Tibial nerve (tissue), 4 donors: ENCODE results near the gene MSL2. TPM values are rescaled to one million over a fixed set of nuclear protein-coding genes. Genes with fewer than 3 reads are reported as not detected.

Experiments used
- DNase-seq, 2 donors: peaks; one replicate each; pipeline ENCODE4 v3.0.0-alpha.2; 2019; ENCODE audit warnings: low spot score in 2 of 2
- H3K27ac ChIP-seq, 4 donors: fragments of 200-600 bp; sonication (generic) in 3 of 4; one replicate each; pipeline ENCODE4 v1.5.1; 2017 to 2019; ENCODE audit warnings: mild to moderate bottlenecking in 1 of 4
- H3K27me3 ChIP-seq, 2 donors: fragments of 200-600 bp; sonication (generic) in 1 of 2; one replicate each; pipeline versions ENCODE4 v1.5.1 to v1.6.0; 2017 to 2019
- H3K36me3 ChIP-seq, 3 donors: fragments of 200-600 bp; sonication (generic); one replicate each; pipeline ENCODE4 v1.5.1; 2018 to 2019
- H3K4me1 ChIP-seq, 4 donors: fragments of 200-600 bp; sonication (generic) in 3 of 4; one replicate each; pipeline ENCODE4 v1.5.1; 2017 to 2019
- H3K4me3 ChIP-seq, 4 donors: fragments of 200-600 bp; sonication (generic) in 3 of 4; one replicate each; pipeline ENCODE4 v1.5.1; 2017 to 2019; ENCODE audit warnings: mild to moderate bottlenecking in 1 of 4, moderate library complexity in 1 of 4
- H3K9me3 ChIP-seq, 4 donors: fragments of 200-600 bp; sonication (generic) in 3 of 4; one replicate each; pipeline ENCODE4 v1.5.1; 2017 to 2019
- CTCF ChIP-seq, 5 experiments: fragments of 200-600 bp in 3 of 5; fragments of 450-650 bp in 2 of 5; sonication (generic) in 3 of 5; IDR thresholded peaks; one replicate each; pipeline ENCODE4 v1.5.1; 2016 to 2019; ENCODE audit warnings: antibody characterized with exemption in 5 of 5, mild to moderate bottlenecking in 3 of 5, moderate library complexity in 2 of 5
- EP300 ChIP-seq, 2 donors: sonication (generic); formaldehyde crosslinking; IDR thresholded peaks; one replicate each; pipeline ENCODE4 v1.6.1; 2017; ENCODE audit warnings: antibody characterized with exemption in 2 of 2, mild to moderate bottlenecking in 1 of 2
- POLR2A ChIP-seq, 2 donors: fragments of 450-650 bp; IDR thresholded peaks; one replicate each; pipeline ENCODE4 v1.6.1; 2017; ENCODE audit warnings: antibody characterized with exemption in 2 of 2, mild to moderate bottlenecking in 2 of 2, moderate library complexity in 2 of 2
- WGBS, 2 donors: methylation state at CpG; one replicate each; pipeline ENCODE4 v1.1.5; 2018; 5-methylcytosine and 5-hydroxymethylcytosine counted together
- total RNA-seq, 4 donors: library from RNA; depleted of rRNA; stranded (reverse); fragments of >200 nt; gene quantifications; one replicate each; pipeline ENCODE4 v1.1.0, GENCODE V29; 2016

Gene MSL2
- total RNA-seq, 4 donors from 2014 or later, result 19.8 to 53.4 (median 44.5) TPM

GRCh38 chr3:136184703-136185102 is 11.4 kb downstream of the MSL2 start:
- Histone ChIP-seq H3K36me3 (no peaks in the 10 kb centered on the region), H3K27ac (no peak overlapping the region), H3K4me1 (peaks cover 0 to 75% (median 49%) of the 10 kb centered on the region in 4 donors), H3K4me3 (no peak overlapping the region), H3K27me3 (no peaks in the 10 kb centered on the region), H3K9me3 (no peaks in the 10 kb centered on the region)
- TF ChIP-seq POLR2A (IDR thresholded peaks at IDR 0.05) (no peak), EP300 (IDR thresholded peaks at IDR 0.05) (peak in 1 of 2 donors; percentile 35), CTCF (IDR thresholded peaks at IDR 0.05) (no peak)
- WGBS, 2 donors, result 66 to 69% methylated on average over 2 of the region's 2 CpGs
- DNase-seq, result no peak

DNA sequence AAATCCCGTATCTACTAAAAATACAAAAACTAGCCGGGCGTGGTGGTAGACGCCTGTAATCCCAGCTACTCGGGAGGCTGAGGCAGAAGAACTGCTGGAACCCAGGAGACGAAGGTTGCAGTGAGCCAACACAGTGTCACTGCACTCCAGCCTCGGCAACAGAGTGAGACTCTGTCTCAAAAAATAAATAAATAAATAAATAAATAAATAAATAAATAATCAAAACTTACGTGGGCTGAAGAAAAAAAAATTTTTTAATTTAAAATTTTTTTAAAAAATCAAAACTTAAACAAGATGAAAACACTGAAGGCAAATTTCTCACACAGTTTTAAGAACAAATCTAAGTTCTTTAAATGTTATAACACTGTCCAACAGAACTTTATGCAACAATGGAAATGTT is 14.4 kb downstream of the MSL2 start:
- WGBS, 2 donors, result 87 to 92% methylated on average over 8 of the region's 8 CpGs
- Histone ChIP-seq H3K4me3 (no peak overlapping the region), H3K4me1 (peaks cover 0 to 72% (median 38%) of the 10 kb centered on the region in 4 donors)

GRCh38 chr3:136177876-136178275 is 18.3 kb downstream of the MSL2 start:
- H3K27me3 ChIP-seq, result no peaks in the 10 kb centered on the region
- H3K27ac ChIP-seq, result no peak overlapping the region
- H3K4me1 ChIP-seq, result peaks cover 0 to 74% (median 22%) of the 10 kb centered on the region in 4 donors
- WGBS, 2 donors, result 56 to 69% methylated on average over 4 of the region's 4 CpGs
- no peak for DNase-seq
- TF ChIP-seq EP300 (IDR thresholded peaks at IDR 0.05) (no peak), POLR2A (IDR thresholded peaks at IDR 0.05) (no peak), CTCF (IDR thresholded peaks at IDR 0.05) (no peak)
- no peak overlapping the region for H3K4me3 ChIP-seq
- H3K36me3 ChIP-seq, result no peaks in the 10 kb centered on the region
- no peaks in the 10 kb centered on the region for H3K9me3 ChIP-seq

More for the DNA sequence above, 14.4 kb downstream of the MSL2 start:
- H3K27me3 ChIP-seq, result no peaks in the 10 kb centered on the region
- no peaks in the 10 kb centered on the region for H3K36me3 ChIP-seq
- no peak for TF ChIP-seq CTCF (IDR thresholded peaks at IDR 0.05)
- TF ChIP-seq POLR2A (IDR thresholded peaks at IDR 0.05), result no peak
- no peak for TF ChIP-seq EP300 (IDR thresholded peaks at IDR 0.05)
- H3K9me3 ChIP-seq, result no peaks in the 10 kb centered on the region
- DNase-seq, result no peak
- no peak overlapping the region for H3K27ac ChIP-seq

GRCh38 chr3:136173939-136174490 is 22.1 kb downstream of the MSL2 start:
- peaks cover 0 to 78% (median 12%) of the 10 kb centered on the region in 4 donors for H3K4me1 ChIP-seq

More at GRCh38 chr3:136173939-136174490, 22.1 kb downstream of the MSL2 start:
- H3K9me3 ChIP-seq, result no peaks in the 10 kb centered on the region
- no peak overlapping the region for H3K4me3 ChIP-seq
- TF ChIP-seq EP300 (IDR thresholded peaks at IDR 0.05) (no peak), CTCF (IDR thresholded peaks at IDR 0.05) (no peak)
- no peak overlapping the region for H3K27ac ChIP-seq
- no peaks in the 10 kb centered on the region for H3K36me3 ChIP-seq
- no peaks in the 10 kb centered on the region for H3K27me3 ChIP-seq
- no peak for DNase-seq
